Cardiac fibroblast (primary cell): ENCODE results near the gene MYH14.

ENCODE experiments used
- DNase-seq, 2 donors: peaks; one replicate each; pipeline versions ENCODE4 v3.0.0 to v3.0.0-alpha.2; 2010; ENCODE audit warnings: low read depth in 2 of 2
- H3K4me3 ChIP-seq, 2 donors: replicated peaks in 1 of 2; 1 replicate in 1 of 2; 2 replicates in 1 of 2; pipeline ENCODE4 v1.5.1; 2011; ENCODE audit warnings: low read depth in 2 of 2, low read length in 2 of 2, mild to moderate bottlenecking in 2 of 2, moderate library complexity in 1 of 2
- CTCF ChIP-seq: IDR thresholded peaks from one replicate; pipeline ENCODE4 v1.5.1; 2011; ENCODE audit warnings: low read depth, mild to moderate bottlenecking, low read length, inconsistent platforms

MYH14 gene

GRCh38 chr19:50290775-50291174 is 87.4 kb downstream of the MYH14 start:
- no peak overlapping the region for H3K4me3 ChIP-seq
- no peak for DNase-seq
- TF ChIP-seq CTCF = no peak

- no peak overlapping the region for H3K4me3 ChIP-seq
- DNase-seq = no peak
- no peak for TF ChIP-seq CTCF
These were observed 88.9 kb downstream of the MYH14 start for GRCh38 chr19:50292216-50292827.

- no peak overlapping the region for H3K4me3 ChIP-seq
- TF ChIP-seq CTCF = no peak
- DNase-seq = no peak
These were observed 90.0 kb downstream of the MYH14 start for GRCh38 chr19:50293263-50294004.

- TF ChIP-seq CTCF = no peak
- H3K4me3 ChIP-seq = no peak overlapping the region
- DNase-seq = no peak
These were observed 96.6 kb downstream of the MYH14 start for GRCh38 chr19:50300051-50300450.

GRCh38 chr19:50300814-50301606 is 97.6 kb downstream of the MYH14 start:
- peak; percentile 62 to 91 for DNase-seq
- TF ChIP-seq CTCF = no peak
- no peak overlapping the region for H3K4me3 ChIP-seq

- DNase-seq = no peak
- H3K4me3 ChIP-seq = no peak overlapping the region
- no peak for TF ChIP-seq CTCF
These were observed 98.2 kb downstream of the MYH14 start for GRCh38 chr19:50301607-50301971.
